Stimulated activated CD8-positive, alpha-beta memory T cell treated with anti-CD3 and anti-CD28 coated beads, Interleukin-15, amount 100 ng/mL, for 4 hours (primary cell): ENCODE data around the gene RPA3.
"Not testable (repeated sequence)": the region's sequence is repeated elsewhere in the genome, so short reads cannot be mapped to it uniquely, and the experiment has no call there.

Experiments used
- DNase-seq, 2 donors: peaks; one replicate each; pipeline ENCODE4 v3.0.0-alpha.2; 2020; ENCODE audit warnings: low read depth in 2 of 2

The RPA3 gene

DNA sequence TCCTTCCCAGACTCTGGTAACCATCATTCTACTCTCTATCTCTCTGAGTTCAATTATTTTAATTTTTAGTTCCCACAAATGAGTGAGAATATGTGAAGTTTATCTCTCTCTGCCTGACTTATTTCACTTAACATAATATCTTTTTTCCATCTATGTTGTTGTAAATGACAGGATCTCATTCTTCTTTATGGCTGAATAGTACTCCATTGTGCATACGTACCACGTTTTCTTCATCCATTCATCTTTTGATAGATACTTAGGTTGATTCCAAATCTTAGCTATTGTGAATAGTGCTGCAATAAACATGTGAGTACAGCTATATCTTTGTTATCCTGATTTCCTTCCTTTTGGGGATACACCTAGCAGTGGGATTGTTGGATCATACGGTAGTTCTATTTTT, 23.9 kb downstream of the RPA3 start:
- DNase-seq: no peak

DNA sequence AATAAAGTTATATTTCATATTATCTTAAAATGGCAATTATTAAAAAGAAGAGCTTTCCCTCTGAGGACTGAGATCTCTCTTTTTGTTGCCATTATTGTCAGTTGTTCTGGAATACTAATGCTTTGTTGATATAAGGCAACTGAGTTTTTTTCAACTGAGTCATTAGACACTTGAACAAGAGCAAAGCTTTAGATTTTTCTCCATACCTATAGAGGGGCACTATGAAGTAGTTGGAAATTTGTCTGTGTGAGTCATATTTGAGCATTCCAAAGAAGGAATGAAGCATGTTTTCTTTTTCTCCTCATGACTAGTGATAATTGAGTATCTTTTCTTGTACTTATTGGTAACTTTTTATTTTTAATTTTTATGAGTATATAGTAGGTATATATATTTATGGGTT, 24.5 kb downstream of the RPA3 start:
- DNase-seq: no peak

DNA sequence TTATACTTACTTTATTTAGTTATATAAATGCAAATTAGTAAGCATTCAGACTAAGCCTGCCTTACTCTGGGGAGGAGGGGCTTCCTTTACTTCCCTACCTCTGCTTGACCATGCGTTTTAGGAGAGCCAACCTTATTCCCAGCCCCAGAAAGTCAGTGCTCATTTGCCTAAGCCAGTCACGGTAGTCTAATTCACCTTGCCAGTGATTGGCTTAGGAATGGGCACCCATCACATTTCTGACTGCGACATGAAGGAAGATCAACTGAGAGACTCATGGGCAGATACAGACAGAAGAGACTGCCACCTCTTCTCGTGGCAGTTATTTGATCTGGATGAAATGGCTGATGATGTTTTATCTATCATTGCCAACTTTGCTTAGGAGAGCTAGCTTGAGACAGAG, 29.5 kb downstream of the RPA3 start:
- DNase-seq: no peak

DNA sequence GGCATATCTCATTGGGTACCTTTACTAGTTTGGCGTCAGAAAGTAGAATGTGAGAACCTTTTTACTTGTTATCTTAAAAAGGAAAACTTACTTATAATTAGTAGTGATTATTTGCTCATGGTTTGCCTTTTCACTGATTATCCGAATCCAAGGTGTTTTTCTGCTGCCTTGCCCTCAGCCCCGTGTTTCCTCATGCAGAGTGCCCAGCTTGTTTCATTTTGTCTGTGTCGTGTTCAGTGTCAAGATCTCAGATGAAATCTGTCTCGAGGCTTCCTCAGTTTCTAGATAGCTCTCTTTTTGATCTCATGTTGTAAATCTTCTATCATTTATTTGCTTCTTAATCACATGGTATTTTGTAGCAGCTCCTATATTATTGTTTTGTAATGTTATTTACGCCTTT, 30.1 kb downstream of the RPA3 start:
- DNase-seq: no peak

DNA sequence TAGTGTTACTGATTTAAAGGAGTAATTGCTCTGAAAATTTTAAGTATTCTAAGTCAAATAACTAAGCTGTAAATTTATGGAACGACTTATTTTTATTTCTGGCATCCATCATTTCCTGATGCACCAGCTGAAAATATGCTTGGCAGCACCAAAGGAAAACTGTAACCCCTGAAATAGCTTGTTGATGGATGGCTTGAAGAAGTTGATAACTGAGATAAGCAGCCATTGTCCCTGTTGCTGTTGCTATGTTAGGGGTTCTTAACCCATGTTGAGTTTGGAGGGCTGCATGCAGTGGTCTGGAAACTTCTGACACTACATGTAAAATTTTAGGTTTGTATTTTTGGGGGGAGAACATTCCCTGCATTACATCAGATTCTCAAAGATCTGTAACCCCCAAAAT, 30.6 kb downstream of the RPA3 start:
- DNase-seq: no peak

DNA sequence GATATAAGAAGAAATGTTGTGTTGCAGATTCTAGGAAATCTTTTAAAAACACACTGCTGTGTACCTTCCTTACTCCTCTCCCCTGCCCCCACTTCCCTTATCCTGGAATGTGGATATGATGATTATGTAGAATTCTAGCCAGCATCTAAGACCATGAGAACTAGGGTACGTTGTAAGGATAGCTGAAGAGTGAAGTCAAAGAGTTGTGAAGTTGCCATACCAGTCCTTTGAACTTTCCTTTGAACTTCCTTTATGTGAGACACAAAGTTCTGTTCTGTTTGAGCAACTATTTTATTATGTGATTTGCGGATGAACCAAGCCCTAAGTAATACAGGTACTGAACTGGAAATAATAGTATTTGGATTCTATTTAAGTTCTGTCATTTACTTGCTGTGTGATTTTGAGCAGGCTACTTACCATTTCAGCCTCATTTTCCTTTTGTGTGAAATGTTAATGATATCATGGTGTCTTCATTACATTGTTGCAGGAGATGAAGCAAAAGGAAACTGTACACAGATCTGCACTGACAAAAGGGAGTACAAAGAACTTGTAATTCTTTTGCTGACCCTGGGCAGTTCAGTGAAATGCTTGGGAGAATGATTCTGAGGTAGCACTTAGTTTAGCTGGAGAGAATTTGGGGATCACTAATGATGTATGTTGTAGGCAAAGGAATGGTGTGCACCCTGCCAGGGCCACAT, 31.4 kb downstream of the RPA3 start:
- DNase-seq: no peak

DNA sequence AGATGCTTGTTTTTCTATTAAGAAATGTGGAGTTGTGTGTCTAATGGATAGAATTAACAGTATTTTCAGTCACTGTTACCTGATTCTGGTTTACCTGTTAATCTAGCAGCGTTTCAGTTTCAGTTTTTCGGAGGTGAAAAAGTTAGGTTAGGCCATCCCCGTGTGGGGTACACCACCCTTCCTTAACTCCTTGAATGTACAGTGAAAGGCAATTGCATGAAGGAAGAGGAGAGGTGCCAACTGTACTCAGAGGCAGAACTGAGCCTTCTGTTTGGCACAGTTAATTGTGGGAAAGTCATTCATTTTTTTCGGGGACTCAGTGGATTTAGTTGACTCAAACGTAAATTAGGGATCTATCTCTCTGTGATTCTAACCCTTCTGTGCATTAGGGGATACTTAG, 35.5 kb downstream of the RPA3 start:
- DNase-seq: no peak

DNA sequence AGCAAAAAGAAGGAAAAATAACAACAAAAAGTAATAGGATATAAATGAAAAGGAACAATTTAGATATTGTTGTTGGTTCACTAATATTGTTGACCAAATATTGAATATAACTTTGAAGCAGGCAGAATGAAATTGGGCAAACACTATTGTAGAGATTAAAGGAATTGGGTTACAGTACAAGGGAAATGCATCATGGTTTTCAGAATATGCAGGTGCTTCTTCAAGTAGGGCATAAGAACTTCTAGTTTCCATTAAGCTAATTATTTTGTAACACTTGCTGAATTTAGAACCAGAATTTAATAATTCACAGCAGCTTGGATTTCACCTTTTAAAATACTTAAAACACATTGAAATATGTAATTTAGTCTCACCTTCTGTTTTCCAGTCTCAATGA, 36.5 kb downstream of the RPA3 start:
- no peak for DNase-seq

DNA sequence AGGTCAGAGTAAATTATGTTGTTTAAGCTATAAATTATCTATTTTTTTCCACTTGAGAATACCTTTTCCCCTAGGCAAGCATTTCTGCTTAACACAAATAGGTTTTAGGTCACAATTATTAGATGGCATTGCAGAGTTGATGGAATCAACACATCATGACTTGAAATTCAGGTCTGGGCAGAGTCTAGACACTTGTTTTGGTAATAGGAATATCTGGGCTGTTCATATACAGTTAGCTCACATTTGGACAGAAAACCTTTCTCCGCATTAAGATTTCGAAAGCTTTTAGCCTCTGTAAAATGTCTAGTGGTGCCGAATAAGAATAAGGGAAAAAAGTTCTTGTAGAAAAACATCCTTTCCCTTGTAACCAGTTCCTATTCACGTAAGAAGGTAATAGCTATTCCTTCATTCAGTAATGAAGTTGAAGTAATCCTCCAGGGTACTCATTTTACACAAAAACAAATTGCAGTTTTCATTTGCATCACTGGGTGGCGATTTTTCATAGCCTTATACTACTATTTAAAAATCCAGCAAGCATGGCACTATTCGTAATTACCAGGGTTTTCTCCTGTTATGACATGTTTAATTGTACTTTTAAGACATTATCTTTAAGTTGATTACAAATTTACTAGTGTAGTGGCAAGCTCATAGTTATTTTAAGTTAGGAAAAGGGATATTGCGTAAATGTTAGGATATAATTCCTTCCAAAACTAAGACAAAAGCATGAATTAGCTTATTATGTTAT, 37.0 kb downstream of the RPA3 start:
- no peak for DNase-seq

DNA sequence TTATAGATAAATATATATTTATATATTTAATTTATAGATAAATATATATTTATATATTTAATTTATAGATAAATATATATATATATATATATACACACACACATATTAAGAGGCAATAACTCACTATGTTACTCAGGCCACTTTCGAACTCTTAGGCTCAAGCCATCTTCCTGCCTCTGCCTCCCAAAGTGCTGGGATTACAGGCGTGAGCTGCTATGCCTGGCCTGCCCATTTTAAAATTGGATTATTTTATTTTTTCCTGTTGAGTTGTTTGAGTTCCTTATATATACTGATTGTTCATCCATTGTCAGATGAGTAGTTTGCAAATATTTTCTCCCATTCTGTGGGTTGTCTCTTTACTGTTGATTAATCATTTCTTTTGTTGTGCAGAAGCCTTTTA, 38.8 kb downstream of the RPA3 start:
- DNase-seq: not testable (repeated sequence)

DNA sequence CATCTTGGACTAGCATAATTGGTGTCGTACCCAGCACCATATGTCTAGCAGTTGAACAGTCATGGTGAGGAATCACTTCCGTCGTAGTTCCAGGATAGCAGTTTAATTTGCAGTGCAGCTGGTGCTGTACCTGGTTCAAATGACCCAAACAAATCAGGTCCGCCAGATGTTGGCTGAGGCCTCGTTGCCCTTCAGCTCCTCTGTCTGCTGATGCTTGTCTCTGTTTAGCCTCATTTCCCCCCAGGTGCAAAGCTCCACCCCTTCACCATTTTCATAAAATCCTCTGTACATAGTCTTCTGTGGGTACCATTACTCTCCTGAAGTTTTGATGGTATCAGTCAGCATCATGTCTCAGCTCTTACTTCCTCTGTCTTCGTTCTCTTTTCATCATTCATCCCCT, 42.7 kb downstream of the RPA3 start:
- no peak for DNase-seq

DNA sequence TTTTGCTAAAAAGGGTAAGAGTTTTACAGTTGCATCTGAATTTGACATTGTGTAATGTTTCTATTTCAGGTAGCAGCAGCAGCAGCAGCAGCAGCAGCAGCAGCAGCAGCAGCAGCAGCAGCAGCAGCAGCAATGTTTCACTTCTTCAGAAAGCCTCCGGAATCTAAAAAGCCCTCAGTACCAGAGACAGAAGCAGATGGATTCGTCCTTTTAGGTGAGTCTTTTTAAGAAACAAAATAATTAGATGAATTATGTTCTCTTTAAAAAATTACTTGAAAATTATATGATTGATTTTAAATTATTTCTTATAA, 45.2 kb downstream of the RPA3 start:
- no peak for DNase-seq

DNA sequence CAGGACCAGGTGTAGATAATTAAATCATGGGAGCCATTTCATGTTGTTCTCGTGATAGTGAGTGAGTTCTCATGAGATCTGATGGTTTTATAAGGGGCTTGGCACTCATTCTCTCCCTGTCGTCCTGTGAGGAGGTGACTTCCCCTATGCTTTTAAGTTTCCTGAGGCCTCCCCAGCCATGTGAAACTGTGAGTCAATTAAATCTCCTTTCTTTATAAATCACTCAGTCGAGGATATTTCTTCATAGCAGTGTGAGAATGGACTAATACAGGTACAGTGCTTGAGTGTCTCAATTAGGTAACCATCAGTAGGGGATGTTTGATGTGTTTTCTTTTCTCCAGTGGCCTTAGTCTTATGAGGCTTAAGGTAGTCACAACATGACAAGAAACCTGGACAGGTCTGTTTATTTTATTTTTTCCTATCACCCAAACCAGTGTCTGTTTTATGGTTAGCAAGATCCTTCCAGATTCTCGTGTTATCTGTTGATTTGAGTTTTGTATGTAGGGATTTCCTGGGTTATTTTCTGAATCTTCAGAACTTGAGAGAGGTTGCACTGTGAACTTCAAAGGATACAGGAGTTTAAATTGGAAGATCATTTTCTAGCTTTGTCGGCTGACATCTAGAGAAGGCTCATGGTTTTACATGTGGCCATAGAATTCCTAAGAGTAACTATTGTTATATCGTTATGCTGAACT, 45.7 kb downstream of the RPA3 start:
- DNase-seq: no peak

DNA sequence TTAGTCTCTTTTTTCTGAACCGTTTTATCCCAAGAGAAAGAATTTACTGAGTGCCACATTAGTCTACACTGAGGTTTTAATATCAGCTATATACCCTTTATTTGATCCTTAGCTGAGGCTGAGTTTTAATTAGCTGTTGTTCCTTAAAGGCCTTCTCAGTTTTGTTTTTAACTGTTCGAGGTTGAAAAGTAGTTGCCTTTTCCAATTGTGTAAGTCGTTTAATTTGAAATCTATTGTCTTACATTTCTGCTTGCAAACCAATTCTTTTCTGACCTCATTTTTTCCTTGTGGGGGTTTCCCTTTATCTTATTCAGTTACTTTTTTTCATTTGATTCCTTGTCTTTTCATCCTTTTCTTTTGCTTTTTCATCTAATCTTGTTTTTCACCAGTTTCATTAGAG, 47.0 kb downstream of the RPA3 start:
- DNase-seq: no peak

DNA sequence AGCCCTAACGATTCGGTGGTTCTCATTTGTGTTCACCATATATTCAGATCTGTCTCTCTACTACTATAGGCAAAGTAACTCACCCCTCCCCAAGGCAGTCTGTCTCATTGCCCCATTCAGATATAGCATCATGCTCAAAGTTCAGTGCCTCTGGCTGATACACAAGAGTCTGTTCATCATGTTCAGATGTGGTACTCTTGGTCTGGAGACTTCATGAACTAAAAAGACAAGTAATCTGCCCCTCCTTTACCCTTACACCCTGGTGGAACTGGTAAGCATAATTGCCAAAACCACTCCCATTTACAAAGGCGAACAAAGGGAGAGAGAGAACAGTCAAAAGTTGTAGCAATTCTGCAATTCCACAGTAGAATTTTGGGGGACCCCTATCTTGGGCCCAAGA, 47.9 kb downstream of the RPA3 start:
- no peak for DNase-seq

DNA sequence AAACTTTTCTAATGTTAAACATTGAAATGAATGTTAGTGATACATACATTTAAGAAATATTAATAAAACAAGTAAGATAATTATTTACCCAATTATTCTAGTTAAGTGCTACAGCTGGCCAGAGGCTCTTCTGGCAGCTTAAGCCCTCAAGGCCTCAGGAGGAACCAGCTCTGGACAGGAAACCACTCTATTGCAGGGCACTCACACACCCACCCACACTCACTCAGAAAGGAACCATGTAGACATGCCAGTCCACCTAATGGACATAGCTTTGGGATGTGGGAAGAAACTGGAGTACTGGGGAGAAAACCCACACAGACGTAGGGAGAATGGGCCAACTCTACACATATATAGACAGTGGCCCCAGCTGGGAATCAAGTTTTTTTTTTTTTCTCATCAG, 49.7 kb downstream of the RPA3 start:
- no peak for DNase-seq

DNA sequence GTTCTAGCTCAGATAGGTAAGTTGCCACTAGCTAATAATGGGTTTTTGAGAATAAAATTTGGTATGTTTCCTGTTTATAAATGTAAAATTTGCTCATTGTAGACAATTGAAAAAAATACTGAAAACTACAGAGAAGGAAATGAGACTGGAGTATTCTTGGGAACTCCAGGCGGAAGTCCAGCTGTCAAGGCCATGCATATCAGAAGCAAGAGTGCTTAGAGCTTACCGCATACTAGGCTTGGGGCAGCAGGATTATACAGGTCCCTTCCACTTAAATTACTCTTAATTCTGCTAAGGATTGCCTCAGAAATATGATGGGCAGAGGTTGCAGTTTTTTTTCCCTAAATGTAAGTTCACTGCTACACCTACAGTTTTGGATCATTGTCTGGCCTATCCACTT, 51.2 kb downstream of the RPA3 start:
- DNase-seq: no peak

DNA sequence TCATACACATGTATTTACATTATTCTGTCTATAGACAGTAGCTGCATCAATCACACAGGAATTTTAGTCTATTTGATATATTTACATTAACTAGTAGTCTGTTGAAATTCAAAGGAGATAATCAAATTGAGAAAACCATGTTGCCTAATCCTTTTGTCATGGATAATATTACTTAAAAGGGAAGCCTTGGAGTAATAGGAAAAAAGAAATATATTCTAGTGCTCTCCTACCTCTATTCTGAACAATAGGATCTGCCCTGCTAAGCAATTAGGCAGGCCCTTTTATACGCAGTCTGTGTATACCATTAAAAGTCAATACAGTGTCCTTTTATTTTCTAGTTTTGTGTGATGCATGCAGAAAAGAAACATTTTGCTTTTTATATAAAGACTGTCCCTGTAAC, 53.4 kb downstream of the RPA3 start:
- no peak for DNase-seq

DNA sequence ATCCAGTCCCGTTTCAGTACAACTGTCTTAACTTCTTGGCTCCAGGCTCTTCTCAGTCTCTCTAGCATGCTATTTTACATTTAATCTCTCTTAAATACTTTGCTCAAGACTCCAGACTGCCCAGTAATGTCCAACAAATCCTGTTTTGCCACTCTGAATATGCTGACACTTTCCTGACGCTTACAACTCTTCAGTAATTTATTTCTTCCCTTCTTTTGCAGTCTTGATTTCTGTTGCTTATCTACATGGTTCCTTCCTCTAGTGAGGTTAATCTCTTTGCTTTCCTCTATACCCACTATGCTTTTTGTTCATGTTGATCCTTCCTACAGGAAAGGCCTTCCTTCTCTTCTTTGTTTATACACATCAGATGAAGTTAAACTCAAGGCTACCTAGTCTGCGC, 54.1 kb downstream of the RPA3 start:
- DNase-seq: no peak

DNA sequence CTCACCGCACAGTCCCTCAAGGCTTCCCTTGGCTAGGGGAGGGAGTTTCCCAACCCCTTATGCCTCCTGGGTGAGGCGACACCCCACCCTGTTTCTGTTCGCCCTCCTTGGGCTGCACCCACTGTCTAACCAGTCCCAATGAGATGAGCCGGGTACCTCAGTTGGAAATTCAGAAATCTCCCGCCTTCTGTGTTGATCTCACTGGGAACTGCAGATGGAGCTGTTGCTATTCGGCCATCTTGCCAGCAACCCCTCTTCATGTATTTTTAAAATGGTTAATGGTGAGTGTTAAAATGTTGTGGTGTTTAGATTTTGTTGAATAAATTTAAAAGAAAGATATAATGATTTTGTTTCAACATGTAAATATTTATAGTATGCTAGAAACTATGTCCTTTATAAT, 55.9 kb downstream of the RPA3 start:
- DNase-seq: no peak

DNA sequence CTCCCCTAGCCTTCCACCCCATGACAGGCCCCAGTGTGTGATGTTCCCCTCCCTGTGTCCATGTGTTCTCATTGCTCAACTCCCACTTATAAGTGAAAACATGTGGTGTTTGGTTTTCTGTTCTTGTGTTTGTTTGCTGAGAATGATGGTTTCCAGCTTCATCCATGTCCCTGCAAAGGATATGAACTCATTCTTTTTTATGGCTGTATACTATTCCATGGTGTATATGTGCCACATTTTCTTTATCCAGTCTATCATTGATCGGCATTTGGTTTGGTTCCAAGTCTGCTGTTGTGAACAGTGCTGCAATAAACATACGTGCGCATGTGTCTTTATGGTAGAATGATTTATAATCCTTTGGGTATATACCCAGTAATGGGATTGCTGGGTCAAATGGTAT, 61.9 kb downstream of the RPA3 start:
- DNase-seq: not testable (repeated sequence)

DNA sequence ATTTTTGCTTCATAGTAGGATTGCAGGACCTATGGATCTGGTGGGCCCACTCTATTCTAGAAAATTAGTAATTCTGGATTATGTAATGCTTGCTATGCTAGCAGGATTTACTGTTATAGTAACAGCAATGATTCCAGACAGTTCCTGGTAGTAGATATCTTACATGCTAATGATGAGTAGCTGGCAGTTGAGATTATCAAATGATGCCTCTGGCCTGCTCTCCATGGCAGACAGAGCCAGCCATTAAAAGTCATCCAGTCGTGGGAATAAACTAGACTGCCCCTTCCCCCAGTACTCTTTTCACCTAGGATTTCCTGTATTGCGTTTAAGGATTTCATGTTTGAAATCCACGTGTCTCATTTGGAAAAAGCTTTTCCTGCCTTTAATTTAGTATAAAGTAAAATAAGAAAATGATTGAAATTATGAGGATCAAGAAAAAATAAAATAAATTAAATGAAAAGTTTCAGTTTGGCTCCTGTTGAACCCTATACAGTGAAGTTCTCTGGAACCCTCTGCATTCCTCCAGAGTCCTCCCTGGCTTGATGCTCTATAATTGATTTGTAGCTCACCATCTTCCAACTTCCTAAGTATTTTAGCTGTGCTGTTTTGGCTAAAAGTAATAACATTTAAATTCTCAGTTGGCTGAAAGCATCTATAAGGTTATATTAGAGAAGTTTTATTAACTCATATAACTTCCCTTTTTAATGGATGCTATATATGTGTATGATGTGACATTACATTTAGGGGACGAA, 63.3 kb downstream of the RPA3 start:
- DNase-seq: no peak
